Caki2 (cell line): ENCODE measurements around the gene ERBIN. TPM values are rescaled to one million over a fixed set of nuclear protein-coding genes. Genes with fewer than 3 reads are reported as not detected.
A peak's percentile ranks its signal among the peaks of the same experiment; 100 is the strongest.

Source experiments
- DNase-seq: peaks from one replicate; pipeline ENCODE4 v3.0.0-alpha.2; 2015; ENCODE audit warnings: low read depth
- in situ Hi-C: cut with HindIII; loops from 2 replicates; pipeline ENCODE4 v1.10.0; 2016; ENCODE audit warnings: low sequenced_read_pairs, low pct_unique_long_range_greater_than_20kb, mixed read lengths
- total RNA-seq: library from RNA; depleted of rRNA; stranded (reverse); fragments of >200 nt; shearing (Covaris generic); gene quantifications from 2 replicates; pipeline ENCODE4 v1.2.3, GENCODE V29; 2014; ENCODE audit warnings: low replicate concordance

Gene ERBIN
- total RNA-seq, 1 experiment from 2014 or later = 24.2 TPM

GRCh38 chr5:65984098-65984885, 57.9 kb downstream of the ERBIN start:
- in situ Hi-C loops = no loop called here
- no peak for DNase-seq

GRCh38 chr5:65986050-65986451, 59.7 kb downstream of the ERBIN start:
- in situ Hi-C loops = no loop called here
- DNase-seq = peak; percentile 14

GRCh38 chr5:65986796-65987195, 60.4 kb downstream of the ERBIN start:
- in situ Hi-C loops = no loop called here

GRCh38 chr5:65987982-65988381, 61.6 kb downstream of the ERBIN start:
- in situ Hi-C loops = no loop called here
- DNase-seq = no peak

More at GRCh38 chr5:65986796-65987195, 60.4 kb downstream of the ERBIN start:
- DNase-seq = no peak

- DNase-seq = no peak
- in situ Hi-C loops = no loop called here
Measured at GRCh38 chr5:65989158-65989557, 62.8 kb downstream of the ERBIN start.

GRCh38 chr5:65992630-65993029, 66.3 kb downstream of the ERBIN start:
- no peak for DNase-seq
- in situ Hi-C loops = no loop called here

- no peak for DNase-seq
Measured at GRCh38 chr5:65994117-65994786, 67.9 kb downstream of the ERBIN start.

GRCh38 chr5:65999061-65999723, 72.8 kb downstream of the ERBIN start:
- in situ Hi-C loops = no loop called here
- no peak for DNase-seq

More at GRCh38 chr5:65994117-65994786, 67.9 kb downstream of the ERBIN start:
- in situ Hi-C loops = no loop called here

- DNase-seq = no peak
- in situ Hi-C loops = no loop called here
Measured at GRCh38 chr5:66001952-66002351, 75.6 kb downstream of the ERBIN start.

- no peak for DNase-seq
- in situ Hi-C loops = no loop called here
Measured at GRCh38 chr5:66002415-66002814, 76.0 kb downstream of the ERBIN start.

- in situ Hi-C loops = no loop called here
- no peak for DNase-seq
Measured at GRCh38 chr5:66004216-66004615, 77.8 kb downstream of the ERBIN start.

GRCh38 chr5:66009277-66009676, 82.9 kb downstream of the ERBIN start:
- in situ Hi-C loops = no loop called here

GRCh38 chr5:66010476-66010875, 84.1 kb downstream of the ERBIN start:
- in situ Hi-C loops = no loop called here
- DNase-seq = no peak

More at GRCh38 chr5:66009277-66009676, 82.9 kb downstream of the ERBIN start:
- DNase-seq = no peak

- DNase-seq = no peak
- in situ Hi-C loops = no loop called here
Measured at GRCh38 chr5:66012271-66012670, 85.9 kb downstream of the ERBIN start.

- in situ Hi-C loops = no loop called here
- no peak for DNase-seq
Measured at GRCh38 chr5:66013397-66013796, 87.0 kb downstream of the ERBIN start.

GRCh38 chr5:66013906-66014305, 87.5 kb downstream of the ERBIN start:
- in situ Hi-C loops = no loop called here

GRCh38 chr5:66015196-66015960, 89.0 kb downstream of the ERBIN start:
- in situ Hi-C loops = no loop called here

More at GRCh38 chr5:66013906-66014305, 87.5 kb downstream of the ERBIN start:
- no peak for DNase-seq

GRCh38 chr5:66021585-66021984, 95.2 kb downstream of the ERBIN start:
- DNase-seq = no peak
- in situ Hi-C loops = no loop called here

More at GRCh38 chr5:66015196-66015960, 89.0 kb downstream of the ERBIN start:
- DNase-seq = no peak
